GM19193 (cell line): Measurements from ENCODE around the gene AMIGO2.

ENCODE experiments used
- POLR2A ChIP-seq: IDR thresholded peaks from 4 replicates; pipeline ENCODE4 v1.6.1; 2011; ENCODE audit not compliant: insufficient read depth, insufficient read length; ENCODE audit errors: extremely low read depth

The AMIGO2 gene

DNA sequence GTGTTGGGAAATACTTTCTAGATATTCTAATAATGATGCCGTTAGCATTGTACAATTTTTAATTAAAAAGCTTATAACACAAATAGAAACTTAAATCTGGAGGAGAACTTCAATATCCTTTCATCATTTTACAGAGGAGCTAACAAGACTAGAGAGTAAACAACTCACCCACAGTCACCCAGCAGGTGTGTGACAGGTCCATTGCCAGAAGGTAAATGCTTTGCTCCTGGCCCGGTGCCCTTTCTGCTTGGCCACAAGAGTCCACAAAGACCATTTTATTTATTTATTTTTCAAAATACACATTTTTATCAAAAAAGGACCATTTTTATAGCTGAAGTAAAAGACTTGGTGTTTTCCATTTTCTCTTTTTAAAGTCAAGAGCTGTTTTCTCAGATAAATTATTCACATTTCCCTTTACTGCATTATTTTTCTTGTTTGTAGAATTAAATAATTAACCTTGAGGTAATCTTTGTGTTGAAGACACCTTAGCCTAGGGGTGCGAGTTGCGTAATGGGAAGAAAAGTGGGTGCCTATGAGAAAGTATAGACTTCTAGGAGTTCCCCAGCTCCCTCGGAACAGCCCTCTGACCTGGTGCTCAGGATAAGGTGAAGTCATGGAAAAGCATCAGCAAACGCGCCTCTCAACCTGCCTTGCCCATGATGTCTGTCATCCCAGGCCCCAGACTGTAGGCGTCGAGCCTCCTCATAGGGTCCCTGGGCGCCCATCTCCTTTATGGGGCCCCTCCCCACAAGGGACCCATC is 26.3 kb upstream of the AMIGO2 start:
- no peak for TF ChIP-seq POLR2A

DNA sequence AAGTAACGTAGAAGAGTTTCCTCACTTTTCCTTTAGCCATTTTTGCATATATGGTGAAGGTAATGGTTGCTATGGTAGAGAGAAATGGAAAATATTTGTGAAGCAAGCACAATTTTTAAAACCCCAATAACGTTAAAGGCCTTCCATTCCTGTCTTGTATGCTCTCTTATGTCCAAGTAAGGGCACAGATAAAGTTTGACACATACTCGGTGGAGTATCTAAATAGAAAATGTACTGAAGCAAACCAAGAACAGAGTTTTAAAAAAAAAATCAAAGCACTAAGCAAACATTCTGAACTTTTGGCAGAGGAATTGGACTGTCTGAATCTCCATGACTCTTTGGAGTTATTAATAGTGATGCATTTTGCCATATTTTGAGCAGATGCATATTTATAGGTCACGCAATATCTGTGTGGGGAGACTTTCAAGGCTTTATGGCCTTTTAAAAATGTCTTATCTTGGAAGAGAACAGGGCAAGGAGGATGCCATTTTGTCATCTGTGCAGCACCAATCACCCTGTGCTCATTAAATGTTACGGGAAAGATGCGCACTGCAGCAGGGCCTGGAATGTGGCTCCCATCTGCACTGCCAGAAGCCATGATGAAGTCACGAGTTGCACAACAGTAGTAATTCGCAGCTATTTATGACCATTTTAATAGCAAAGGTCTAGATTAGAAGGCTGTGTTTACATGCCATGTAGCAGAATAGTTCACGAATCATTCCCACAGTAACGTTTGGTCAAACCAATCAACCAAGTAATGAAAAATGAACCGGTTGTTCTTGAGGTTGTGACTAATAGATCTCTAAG is 23.3 kb upstream of the AMIGO2 start:
- TF ChIP-seq POLR2A: no peak

DNA sequence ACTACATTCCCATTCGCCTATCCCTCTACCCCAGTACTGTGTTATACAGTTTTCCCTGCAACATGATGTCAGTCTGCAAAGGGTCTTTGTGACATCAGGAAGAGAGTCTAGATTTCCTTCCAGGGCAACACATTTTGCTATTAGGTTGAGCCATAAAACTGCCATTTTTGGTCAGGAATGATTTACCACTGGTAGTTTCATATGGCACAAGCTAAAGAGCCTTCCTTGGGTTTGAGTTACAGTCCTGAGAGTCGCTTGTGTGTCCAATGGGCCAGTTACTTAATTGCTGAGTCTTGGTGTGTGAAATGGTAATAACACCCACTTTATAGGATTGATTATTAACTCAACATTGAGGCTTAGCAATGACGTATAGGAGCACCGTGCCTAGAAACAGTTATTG is 22.6 kb upstream of the AMIGO2 start:
- TF ChIP-seq POLR2A: no peak

DNA sequence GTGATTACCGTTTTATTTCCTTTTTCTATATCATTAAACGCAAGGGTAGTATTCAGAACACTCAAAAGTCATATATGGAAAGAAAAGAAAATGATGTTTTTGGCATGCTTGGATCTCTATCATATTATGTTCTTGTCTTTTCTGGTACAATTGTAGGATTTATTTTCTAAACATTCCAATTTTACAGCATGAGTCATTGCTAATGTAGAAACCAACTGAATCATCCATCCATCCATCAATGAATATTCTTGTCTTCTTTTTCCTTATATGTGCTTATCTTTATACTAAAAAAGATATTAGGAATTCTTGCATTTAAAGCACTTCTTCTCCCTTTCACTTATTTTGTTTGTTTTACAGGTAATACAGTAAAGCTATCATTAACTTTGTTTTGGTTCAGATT is 20.4 kb upstream of the AMIGO2 start:
- TF ChIP-seq POLR2A: no peak

DNA sequence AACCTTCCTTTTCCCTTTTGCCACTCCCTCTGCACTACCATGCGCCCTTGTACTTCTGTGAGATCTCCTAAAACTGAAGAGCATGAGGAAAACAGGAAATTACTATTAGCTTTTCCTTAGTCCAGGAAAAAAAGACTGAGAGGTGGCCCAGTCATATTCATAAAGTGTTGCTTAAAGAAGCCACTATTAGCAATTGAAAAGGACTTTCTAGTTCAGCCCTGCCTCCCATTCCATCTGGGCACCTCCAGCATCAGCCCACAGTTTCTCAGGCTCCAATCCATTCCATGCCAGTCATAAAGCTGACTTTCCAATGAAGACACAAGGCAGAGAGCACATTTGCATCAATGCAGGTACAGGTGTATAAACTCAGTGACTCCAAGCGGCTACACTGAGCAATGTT is 19.9 kb upstream of the AMIGO2 start:
- no peak for TF ChIP-seq POLR2A

DNA sequence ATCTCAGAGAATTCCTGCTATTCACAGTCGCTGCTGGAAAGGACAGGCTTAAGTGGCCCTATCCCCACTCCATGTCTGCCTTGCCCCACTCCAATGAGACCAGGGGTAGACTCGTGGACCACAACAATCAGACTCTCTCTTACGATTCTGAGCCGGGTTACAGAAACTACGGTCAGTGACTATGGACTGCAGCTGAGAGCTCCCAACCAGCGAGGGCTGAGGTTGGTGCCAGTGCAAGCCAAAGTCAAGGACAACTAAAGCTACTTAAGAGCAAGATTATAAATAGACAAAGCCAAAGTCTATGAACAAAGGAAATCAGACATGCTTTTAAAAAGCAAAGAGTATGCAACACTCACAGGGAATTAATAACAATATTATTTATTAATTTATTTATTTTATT is 18.3 kb upstream of the AMIGO2 start:
- TF ChIP-seq POLR2A: no peak

DNA sequence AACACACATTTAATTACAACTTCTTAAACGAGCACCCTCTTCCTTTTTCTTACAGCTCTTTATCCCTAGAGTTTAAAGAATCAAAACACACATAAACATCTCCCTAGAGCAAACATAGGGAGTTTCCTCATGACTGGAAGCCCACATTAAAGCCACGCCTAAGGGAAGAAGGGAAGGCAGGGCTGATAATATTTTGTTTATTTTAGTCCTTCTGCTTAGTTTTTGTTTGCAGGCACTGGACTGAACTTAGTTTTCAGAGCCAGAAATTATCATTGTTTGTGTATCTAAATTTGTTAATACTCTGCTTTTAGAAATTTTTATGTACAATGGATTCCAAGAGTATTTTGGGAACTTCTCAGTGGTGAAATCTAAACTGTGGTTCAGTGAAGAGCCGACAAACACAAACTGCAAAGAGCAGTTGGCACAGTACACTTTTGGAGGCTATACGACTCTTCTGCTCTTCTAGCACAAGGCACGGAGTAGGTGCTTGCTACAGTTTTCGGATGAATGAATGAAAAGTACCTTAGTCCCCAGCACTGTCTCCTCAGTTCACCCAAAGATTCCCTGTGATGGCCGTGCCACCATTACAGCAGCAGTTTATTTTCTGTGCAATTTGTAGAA is 17.6 kb upstream of the AMIGO2 start:
- no peak for TF ChIP-seq POLR2A

DNA sequence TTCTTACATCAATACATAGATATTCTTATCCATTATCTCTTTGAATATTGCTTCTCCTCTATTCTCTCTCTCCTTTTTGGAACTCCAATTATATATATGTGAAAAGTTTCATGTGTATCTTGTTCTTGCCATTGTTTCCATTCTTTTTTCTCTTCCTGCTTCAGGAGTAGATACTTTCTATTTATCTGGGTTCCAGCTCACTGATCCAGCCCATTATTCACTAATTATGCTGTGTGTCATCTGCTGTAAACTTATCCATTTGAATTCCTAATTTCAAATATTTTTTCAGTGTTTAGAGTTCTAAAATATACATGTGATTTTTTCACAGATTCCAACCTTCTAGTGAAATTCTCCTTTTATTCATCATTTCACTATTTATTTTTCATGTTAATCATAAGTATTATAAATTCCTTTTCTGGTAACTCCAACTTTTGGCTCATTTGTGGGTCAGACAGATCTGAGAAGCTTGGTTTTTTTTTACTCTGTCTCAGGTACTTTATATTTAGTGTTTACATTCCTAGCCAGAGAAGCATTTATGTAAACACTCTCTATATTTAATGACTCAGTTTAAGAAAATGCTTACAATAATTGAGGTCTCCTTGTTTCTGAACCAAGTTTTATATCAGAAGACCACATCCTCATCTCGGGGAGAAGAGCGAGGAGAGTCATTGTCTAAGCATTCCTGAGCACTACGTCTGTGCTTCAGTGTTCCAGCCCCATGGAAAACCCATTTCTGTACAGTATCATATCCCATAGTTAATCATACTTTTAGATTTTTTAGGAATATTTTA is 15.9 kb upstream of the AMIGO2 start:
- TF ChIP-seq POLR2A: no peak

DNA sequence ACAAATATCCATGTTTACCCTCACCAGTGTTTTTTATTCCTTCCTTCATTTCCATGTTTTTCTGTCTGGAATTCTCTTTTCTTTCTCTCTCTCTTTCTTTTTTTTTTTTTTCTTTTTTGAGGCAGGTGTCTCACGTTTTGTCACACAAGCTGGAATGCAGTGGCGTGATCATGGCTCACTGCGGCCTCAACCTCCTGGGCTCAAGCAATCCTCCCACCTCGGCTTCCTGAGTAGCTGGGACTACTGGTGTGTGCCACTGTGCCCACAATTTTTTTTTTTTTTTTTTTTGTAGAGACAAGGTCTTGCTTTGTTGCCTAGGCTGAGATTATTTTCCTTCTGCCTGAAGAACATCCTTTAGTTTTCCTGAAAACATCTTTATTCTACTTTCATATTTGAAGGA is 15.0 kb upstream of the AMIGO2 start:
- TF ChIP-seq POLR2A: no peak

DNA sequence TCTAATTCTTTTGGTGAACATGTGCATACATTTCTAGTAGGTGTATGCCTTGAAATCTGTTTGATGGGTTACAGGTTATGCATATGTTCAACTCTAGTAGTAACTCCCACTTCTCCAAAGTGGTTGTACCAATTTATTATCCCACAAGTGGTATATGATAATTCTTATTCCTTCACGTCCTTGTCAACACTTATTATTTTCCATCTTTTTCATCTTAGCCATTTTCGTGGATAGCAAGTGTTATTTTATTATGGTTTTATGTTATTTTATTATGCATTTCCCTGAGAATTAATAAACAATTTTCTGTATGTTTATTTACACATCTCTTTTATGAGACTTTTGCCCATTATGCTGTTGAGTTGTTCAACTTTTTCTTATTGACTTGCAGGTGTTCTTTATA is 11.2 kb upstream of the AMIGO2 start:
- no peak for TF ChIP-seq POLR2A

DNA sequence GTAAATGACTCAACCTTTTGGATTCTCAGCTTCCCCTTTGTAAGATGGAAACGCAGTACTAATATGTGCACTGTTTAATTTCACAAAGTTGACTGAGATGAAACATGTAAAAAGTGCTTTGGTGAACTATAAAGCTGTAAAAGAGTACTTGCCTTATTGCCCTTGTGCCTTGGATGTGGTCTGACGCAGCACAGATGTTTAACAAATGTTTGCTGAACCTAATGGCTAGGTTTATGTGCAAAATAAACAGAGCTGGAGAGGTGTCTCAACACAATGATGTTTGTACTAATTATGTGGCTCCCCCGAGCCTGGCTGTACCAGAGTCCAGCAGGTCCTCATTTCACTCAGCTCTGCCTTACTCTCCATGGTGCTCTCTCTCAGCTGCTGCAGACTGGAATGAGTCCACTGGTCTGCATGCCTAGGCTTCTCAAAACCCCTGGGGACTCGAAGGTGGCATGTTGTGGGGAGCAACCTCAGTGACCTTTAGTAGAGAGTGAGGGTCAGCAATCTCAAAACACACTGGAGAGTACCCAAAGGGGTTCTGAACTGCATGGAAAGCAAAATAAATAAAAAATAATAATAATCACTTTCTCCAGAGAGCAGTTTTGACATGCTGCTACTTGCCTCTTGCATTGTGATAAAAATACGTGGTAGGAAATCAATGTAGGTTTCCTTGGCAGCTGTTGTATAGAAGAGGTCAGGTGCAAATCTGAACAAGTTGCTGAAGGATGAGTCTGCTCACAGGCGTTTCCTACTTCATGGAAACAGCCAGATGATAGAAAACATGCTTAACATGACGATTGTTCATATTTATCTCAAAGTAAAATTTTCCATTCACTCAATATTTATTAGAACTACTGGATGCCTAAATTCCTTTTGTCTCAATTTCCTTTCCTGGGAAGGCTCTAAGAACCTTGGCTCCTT is 8.5 kb upstream of the AMIGO2 start:
- no peak for TF ChIP-seq POLR2A

DNA sequence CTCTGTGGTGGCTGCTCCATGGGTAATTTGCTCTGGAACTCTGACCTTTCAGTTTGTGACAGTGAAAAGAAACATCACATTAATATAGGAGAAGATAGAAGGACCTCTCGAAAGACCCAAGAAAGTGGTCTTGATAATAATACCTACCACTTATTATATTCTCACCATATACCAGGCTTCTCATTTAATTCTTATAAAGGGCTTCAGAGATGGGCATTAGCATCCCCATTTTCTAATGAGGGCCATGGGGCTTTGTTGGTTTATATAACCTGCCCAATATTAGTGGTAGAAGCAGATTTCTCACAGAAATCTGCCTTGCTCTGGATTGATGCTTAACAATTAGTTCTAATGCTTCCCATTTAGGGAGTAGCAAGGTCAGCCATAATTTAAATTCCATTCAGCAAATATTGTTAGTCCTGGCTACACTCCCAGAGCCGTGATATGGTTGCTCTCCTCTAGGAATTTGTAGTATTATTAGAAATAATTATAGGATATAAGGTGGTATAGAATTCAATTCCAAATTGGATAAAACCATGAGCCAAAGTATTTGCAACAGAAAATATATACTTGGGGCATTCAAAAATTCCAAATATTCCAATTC is 7.4 kb upstream of the AMIGO2 start:
- TF ChIP-seq POLR2A: no peak

DNA sequence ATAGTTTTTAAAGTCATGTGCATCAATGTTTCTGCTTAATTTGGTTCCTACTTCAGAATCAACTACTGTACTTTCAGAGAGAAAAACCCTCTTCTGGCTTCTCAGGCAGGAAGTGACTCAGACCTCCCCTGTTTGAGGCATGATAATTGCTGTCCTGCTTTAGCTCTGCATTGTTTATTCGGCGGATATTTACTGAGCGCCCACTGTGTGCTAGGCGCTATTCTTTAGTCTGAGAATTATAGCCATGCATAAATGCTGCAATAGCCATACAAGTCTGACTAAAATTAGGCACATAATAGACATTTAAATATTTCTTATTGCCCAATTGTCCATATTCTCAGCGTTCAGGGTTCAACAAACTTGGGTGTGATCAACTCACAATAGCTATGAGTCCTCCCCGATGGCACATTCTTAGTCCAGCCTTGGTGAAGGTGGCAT is 6.1 kb upstream of the AMIGO2 start:
- no peak for TF ChIP-seq POLR2A
